H9 (cell line): ENCODE measurements around the gene XRN2. TPM values are rescaled to one million over a fixed set of nuclear protein-coding genes. Genes with fewer than 3 reads are reported as not detected.

Source experiments
- DNase-seq: peaks from one replicate; pipeline ENCODE4 v3.0.0-alpha.2; 2017
- H2AFZ ChIP-seq: one replicate; pipeline ENCODE4 v1.6.1; 2013; ENCODE audit warnings: mild to moderate bottlenecking, low read length, control low read depth, moderate library complexity
- H2AK5ac ChIP-seq: 2 replicates; pipeline ENCODE4 v1.6.1; 2013; ENCODE audit warnings: low read length, control low read depth, mixed read lengths; ENCODE audit not compliant: insufficient read length
- H2BK120ac ChIP-seq: one replicate; pipeline ENCODE4 v1.6.1; 2013; ENCODE audit warnings: low read depth, mild to moderate bottlenecking, low read length, control low read depth, inconsistent platforms; ENCODE audit not compliant: poor library complexity, severe bottlenecking
- H2BK12ac ChIP-seq: 2 replicates; pipeline ENCODE4 v1.6.1; 2013; ENCODE audit warnings: low read length, control low read depth, mixed read lengths, low read depth; ENCODE audit not compliant: insufficient read length
- H2BK15ac ChIP-seq: 2 replicates; pipeline ENCODE4 v1.6.1; 2013; ENCODE audit warnings: low read depth, low read length, control low read depth
- H2BK20ac ChIP-seq: one replicate; pipeline ENCODE4 v1.6.1; 2013; ENCODE audit warnings: low read depth, mild to moderate bottlenecking, low read length, control low read depth, inconsistent platforms; ENCODE audit not compliant: poor library complexity, severe bottlenecking
- H2BK5ac ChIP-seq: 2 replicates; pipeline ENCODE4 v1.6.1; 2013; ENCODE audit warnings: low read length, control low read depth, mixed read lengths; ENCODE audit not compliant: insufficient read length
- H3K14ac ChIP-seq: 2 replicates; pipeline ENCODE4 v1.6.1; 2013; ENCODE audit warnings: low read length, control low read depth; ENCODE audit not compliant: insufficient read depth
- H3K18ac ChIP-seq: 2 replicates; pipeline ENCODE4 v1.6.1; 2013; ENCODE audit warnings: low read depth, mild to moderate bottlenecking, mixed read lengths, low read length, control low read depth; ENCODE audit not compliant: insufficient read length
- H3K23ac ChIP-seq: 2 replicates; pipeline ENCODE4 v1.6.1; 2013; ENCODE audit warnings: low read length, control low read depth, mixed read lengths, low read depth; ENCODE audit not compliant: insufficient read length
- H3K23me2 ChIP-seq: 2 replicates; pipeline ENCODE4 v1.6.1; 2013; ENCODE audit warnings: low read depth, mild to moderate bottlenecking, mixed read lengths, low read length, control low read depth; ENCODE audit not compliant: insufficient read length, poor library complexity, severe bottlenecking
- H3K27ac ChIP-seq: 2 replicates; pipeline ENCODE4 v1.5.1; 2013; ENCODE audit warnings: low read length, control low read depth, mixed read lengths, low read depth; ENCODE audit not compliant: insufficient read length
- H3K27me3 ChIP-seq: 2 replicates; pipeline ENCODE4 v1.6.1; 2013; ENCODE audit warnings: low read length, control low read depth, inconsistent platforms; ENCODE audit not compliant: insufficient read depth
- H3K4ac ChIP-seq: 2 replicates; pipeline ENCODE4 v1.6.1; 2013; ENCODE audit warnings: low read depth, mild to moderate bottlenecking, control low read depth, inconsistent platforms, low read length, moderate library complexity
- H3K4me1 ChIP-seq: 2 replicates; pipeline ENCODE4 v1.6.1; 2013; ENCODE audit warnings: low read length, control low read depth, inconsistent platforms; ENCODE audit not compliant: insufficient read depth
- H3K4me2 ChIP-seq: 2 replicates; pipeline ENCODE4 v1.6.1; 2013; ENCODE audit warnings: low read length, control low read depth, mixed read lengths; ENCODE audit not compliant: insufficient read length, insufficient read depth
- H3K56ac ChIP-seq: 2 replicates; pipeline ENCODE4 v1.6.1; 2013; ENCODE audit warnings: low read depth, mild to moderate bottlenecking, mixed read lengths, low read length, control low read depth; ENCODE audit not compliant: insufficient read length
- H3K79me1 ChIP-seq: 2 replicates; pipeline ENCODE4 v1.6.1; 2013; ENCODE audit warnings: low read depth, mild to moderate bottlenecking, moderate library complexity, low read length, control low read depth, inconsistent platforms; ENCODE audit not compliant: insufficient read depth, poor library complexity, severe bottlenecking
- H3K79me2 ChIP-seq: 2 replicates; pipeline ENCODE4 v1.6.1; 2013; ENCODE audit warnings: low read length, control low read depth, inconsistent platforms; ENCODE audit not compliant: insufficient read depth
- H3K9ac ChIP-seq: 2 replicates; pipeline ENCODE4 v1.6.1; 2013; ENCODE audit warnings: low read length, control low read depth, mixed read lengths; ENCODE audit not compliant: insufficient read length; ENCODE audit errors: extremely low read depth
- H3K9me3 ChIP-seq: one replicate; pipeline ENCODE4 v1.6.1; 2013; ENCODE audit warnings: low read depth, low read length, inconsistent platforms; ENCODE audit not compliant: control insufficient read depth
- H3T11ph ChIP-seq: one replicate; pipeline ENCODE4 v1.6.1; 2013; ENCODE audit warnings: mild to moderate bottlenecking, low read length, control low read depth, inconsistent platforms
- H4K20me1 ChIP-seq: one replicate; pipeline ENCODE4 v1.6.1; 2013; ENCODE audit not compliant: control insufficient read depth, insufficient read length, insufficient read depth
- H4K5ac ChIP-seq: 2 replicates; pipeline ENCODE4 v1.6.1; 2013; ENCODE audit warnings: low read depth, mild to moderate bottlenecking, mixed read lengths, low read length, control low read depth; ENCODE audit not compliant: insufficient read length
- H4K8ac ChIP-seq: replicated peaks from 2 replicates; pipeline ENCODE4 v1.6.1; 2013; ENCODE audit warnings: low read length, control low read depth, mixed read lengths, low read depth; ENCODE audit not compliant: insufficient read length
- H4K91ac ChIP-seq: 2 replicates; pipeline ENCODE4 v1.6.1; 2013; ENCODE audit warnings: low read depth, mild to moderate bottlenecking, moderate library complexity, mixed read lengths, low read length, control low read depth; ENCODE audit not compliant: insufficient read length
- H3K27ac Mint-ChIP-seq, 3 experiments: 2 replicates in 2 of 3; 3 replicates in 1 of 3; pipeline ENCODE4 v1.8.0; 2020 to 2021; ENCODE audit warnings: mixed read lengths in 3 of 3, mild to moderate bottlenecking in 1 of 3, moderate library complexity in 1 of 3
- H3K27me3 Mint-ChIP-seq: 2 replicates; pipeline ENCODE4 v1.8.0; 2021; ENCODE audit warnings: low read depth, mild to moderate bottlenecking, moderate library complexity, mixed read lengths
- H3K36me3 Mint-ChIP-seq, 3 experiments: 2 replicates in 2 of 3; 3 replicates in 1 of 3; pipeline ENCODE4 v1.8.0; 2020 to 2021; ENCODE audit warnings: low read depth in 3 of 3, mixed read lengths in 3 of 3; ENCODE audit not compliant: insufficient read depth in 1 of 3
- H3K4me1 Mint-ChIP-seq, 2 experiments: 2 replicates each; pipeline ENCODE4 v1.8.0; 2020; ENCODE audit warnings: mixed read lengths in 2 of 2
- H3K4me3 Mint-ChIP-seq, 2 experiments: 2 replicates in 1 of 2; 3 replicates in 1 of 2; pipeline ENCODE4 v1.8.0; 2020 to 2021; ENCODE audit warnings: mild to moderate bottlenecking in 2 of 2, mixed read lengths in 2 of 2, moderate library complexity in 1 of 2
- H3K9me3 Mint-ChIP-seq, 2 experiments: 2 replicates in 1 of 2; 3 replicates in 1 of 2; pipeline ENCODE4 v1.8.0; 2020; ENCODE audit warnings: mild to moderate bottlenecking in 2 of 2, mixed read lengths in 2 of 2, moderate library complexity in 1 of 2
- CTCF ChIP-seq: fragments of 200-600 bp; sonication (generic); conservative IDR thresholded peaks from 3 replicates; pipeline ENCODE4 v1.8.0; 2021; ENCODE audit warnings: antibody characterized with exemption, mild to moderate bottlenecking
- WGBS: extraction: QIAGEN DNeasy Blood & Tissue Kit; methylation state at CpG from one replicate; pipeline ENCODE4 v1.1.7; 2013; ENCODE audit warnings: missing lambda C conversion rate, low lambda C conversion rate, mixed read lengths; ENCODE audit not compliant: insufficient read length; ENCODE audit errors: extremely low coverage; 5-methylcytosine and 5-hydroxymethylcytosine counted together
- total RNA-seq: library from RNA; stranded (reverse); gene quantifications from 2 replicates; pipeline ENCODE4 v1.2.1, GENCODE V29; 2021

The XRN2 gene
- total RNA-seq, 1 experiment from 2014 or later: 96.7 TPM

GRCh38 chr20:21398109-21399004 lies 95.2 kb downstream of the XRN2 start:
- no peak overlapping the region for H2BK120ac ChIP-seq
- no peak overlapping the region for H2BK20ac ChIP-seq
- WGBS: no CpG with 5 or more reads among the region's 10 CpGs
- no peaks in the 10 kb centered on the region for H3K79me1 ChIP-seq
- H4K91ac ChIP-seq: no peak overlapping the region
- H3K4me1 Mint-ChIP-seq: peaks cover 5 to 12% of the 10 kb centered on the region in 2 experiments
- DNase-seq: no peak
- no peak overlapping the region for H2AFZ ChIP-seq
- H3K9me3 Mint-ChIP-seq: peaks cover 0 to 4% of the 10 kb centered on the region in 2 experiments; a peak in 2 of 5 replicates
- H2AK5ac ChIP-seq: no peak overlapping the region
- H3K18ac ChIP-seq: no peak overlapping the region
- H3K56ac ChIP-seq: no peak overlapping the region
- H2BK15ac ChIP-seq: no peak overlapping the region
- peaks cover 38% of the 10 kb centered on the region for H3K27me3 ChIP-seq
- no peak overlapping the region for H3K9ac ChIP-seq
- TF ChIP-seq CTCF: no peak
- H3K23me2 ChIP-seq: no peaks in the 10 kb centered on the region
- H3K23ac ChIP-seq: no peak overlapping the region
- no peak overlapping the region for H3K14ac ChIP-seq
- H3K79me2 ChIP-seq: no peaks in the 10 kb centered on the region
- H3K27ac Mint-ChIP-seq: no peak overlapping the region
- H2BK5ac ChIP-seq: no peak overlapping the region
- H2BK12ac ChIP-seq: no peak overlapping the region
- H3K4ac ChIP-seq: no peak overlapping the region
- H4K20me1 ChIP-seq: no peaks in the 10 kb centered on the region
- H3K4me3 Mint-ChIP-seq: peak overlapping the region in 1 of 2 experiments; percentile 76; a peak in 3 of 5 replicates
- no peaks in the 10 kb centered on the region for H3K9me3 ChIP-seq
- no peak overlapping the region for H4K8ac ChIP-seq
- H3K27me3 Mint-ChIP-seq: peaks cover 89% of the 10 kb centered on the region
- no peak overlapping the region for H4K5ac ChIP-seq
- H3K36me3 Mint-ChIP-seq: no peaks in the 10 kb centered on the region; a peak in 2 of 7 replicates
- no peak overlapping the region for H3K4me2 ChIP-seq
- no peaks in the 10 kb centered on the region for H3K4me1 ChIP-seq
- H3T11ph ChIP-seq: no peak overlapping the region
- no peak overlapping the region for H3K27ac ChIP-seq
